HL-60 (cell line): ENCODE measurements around the gene CLSTN1.
A peak's percentile ranks its signal among the peaks of the same experiment; 100 is the strongest.

Experiments used
- DNase-seq, 2 experiments: peaks; one replicate each; pipeline ENCODE4 v3.0.0-alpha.2; 2010 to 2020; ENCODE audit warnings: low read depth in 1 of 2, low spot score in 1 of 2
- H3K27ac ChIP-seq: fragments of 250-450 bp; sonication (Bioruptor Pico); replicated peaks from 2 replicates; pipeline ENCODE4 v1.5.1; 2020; ENCODE audit warnings: mild to moderate bottlenecking, moderate library complexity
- H3K27me3 ChIP-seq: fragments of 250-450 bp; sonication (Bioruptor Pico); 2 replicates; pipeline ENCODE4 v1.5.1; 2021; ENCODE audit warnings: mild to moderate bottlenecking, moderate library complexity; ENCODE audit not compliant: insufficient read depth, poor library complexity, severe bottlenecking
- H3K4me3 ChIP-seq: replicated peaks from 2 replicates; pipeline ENCODE4 v1.5.1; 2011; ENCODE audit warnings: mild to moderate bottlenecking, control low read depth, low read length; ENCODE audit not compliant: insufficient read depth
- CTCF ChIP-seq: IDR thresholded peaks from one replicate; pipeline ENCODE4 v1.5.1; 2011; ENCODE audit warnings: low read length, control low read depth, inconsistent platforms; ENCODE audit not compliant: insufficient read depth
- GABPA ChIP-seq: IDR thresholded peaks from 2 replicates; pipeline ENCODE4 v1.6.1; 2012; ENCODE audit warnings: low read depth
- POLR2AphosphoS5 ChIP-seq: IDR thresholded peaks from 2 replicates; pipeline ENCODE4 v1.6.1; 2012; ENCODE audit warnings: low read depth
- REST ChIP-seq: IDR thresholded peaks from 2 replicates; pipeline ENCODE4 v1.6.1; 2012; ENCODE audit warnings: low read depth; ENCODE audit not compliant: insufficient replicate concordance
- SPI1 ChIP-seq: IDR thresholded peaks from 2 replicates; pipeline ENCODE4 v1.6.1; 2012; ENCODE audit warnings: low read depth, mild to moderate bottlenecking, borderline replicate concordance

CLSTN1 gene

DNA sequence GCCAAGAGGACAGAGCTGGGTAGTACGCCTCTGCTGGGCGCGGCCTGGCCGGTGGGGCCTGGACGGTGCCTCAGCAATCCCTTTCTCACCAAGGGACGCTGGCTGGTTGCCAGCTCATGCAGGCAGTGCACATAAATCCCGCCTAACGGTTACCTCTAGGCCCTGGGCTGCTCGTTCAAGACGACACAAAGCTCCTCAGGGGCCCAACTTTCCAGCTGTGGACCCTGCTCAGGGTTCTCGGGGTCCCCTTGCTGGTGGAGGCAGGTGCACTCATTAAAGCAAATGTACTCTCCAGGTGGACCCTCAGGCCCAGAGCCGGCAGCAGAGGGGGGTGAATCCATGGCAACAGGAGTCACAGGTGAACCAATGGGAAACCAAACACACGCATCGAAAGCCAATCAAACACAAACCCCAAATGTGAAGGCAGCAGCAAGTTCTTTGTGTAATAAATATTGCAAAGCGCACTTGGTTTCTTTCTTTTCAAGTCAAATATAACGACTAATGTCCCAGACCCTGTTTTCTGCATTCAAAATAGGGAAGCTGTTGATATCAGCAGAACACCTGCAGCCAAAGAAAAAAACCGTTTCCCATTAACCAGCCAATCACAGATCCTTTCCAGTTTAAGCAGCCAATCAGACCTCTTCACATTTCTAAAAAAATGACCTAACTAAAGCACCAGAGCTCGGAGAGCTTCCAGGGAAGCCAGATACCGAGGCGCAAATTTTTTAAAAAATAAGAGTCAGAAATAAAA, 26.1 kb upstream of the CLSTN1 start:
- Histone ChIP-seq H3K4me3 (no peak overlapping the region), H3K27me3 (no peaks in the 10 kb centered on the region), H3K27ac (peak overlapping the region; percentile 86)
- peak; percentile 66 to 81 for DNase-seq
- TF ChIP-seq REST (no peak), POLR2AphosphoS5 (peak; percentile 27; the same call in 1 of the 2 replicates), SPI1 (peak; percentile 44; the same call in 1 of the 2 replicates)

DNA sequence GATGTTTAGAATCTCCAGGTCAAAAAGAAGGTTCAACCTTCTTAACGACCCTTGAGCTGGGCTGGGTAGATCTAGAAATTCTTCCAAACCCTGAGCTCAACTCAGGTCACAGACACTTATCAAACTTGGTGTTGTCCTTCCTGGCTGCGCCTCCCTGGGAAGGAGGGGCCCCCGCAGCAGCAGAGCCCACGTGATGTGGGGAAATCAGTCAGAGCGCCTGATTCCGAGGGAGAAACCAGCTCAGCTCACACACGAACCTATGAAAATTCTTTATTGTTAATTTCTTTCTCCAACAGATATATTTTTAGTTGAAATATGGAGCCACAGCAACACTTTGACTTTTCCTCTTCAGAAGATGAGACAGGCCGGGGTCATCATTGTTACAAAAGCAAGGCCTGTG, 24.3 kb upstream of the CLSTN1 start:
- no peak for DNase-seq
- no peaks in the 10 kb centered on the region for H3K27me3 ChIP-seq
- no peak overlapping the region for H3K4me3 ChIP-seq
- H3K27ac ChIP-seq, result no peak overlapping the region
- TF ChIP-seq POLR2AphosphoS5, result no peak
- no peak for TF ChIP-seq CTCF
- no peak for TF ChIP-seq REST
- TF ChIP-seq SPI1, result no peak
- no peak for TF ChIP-seq GABPA

DNA sequence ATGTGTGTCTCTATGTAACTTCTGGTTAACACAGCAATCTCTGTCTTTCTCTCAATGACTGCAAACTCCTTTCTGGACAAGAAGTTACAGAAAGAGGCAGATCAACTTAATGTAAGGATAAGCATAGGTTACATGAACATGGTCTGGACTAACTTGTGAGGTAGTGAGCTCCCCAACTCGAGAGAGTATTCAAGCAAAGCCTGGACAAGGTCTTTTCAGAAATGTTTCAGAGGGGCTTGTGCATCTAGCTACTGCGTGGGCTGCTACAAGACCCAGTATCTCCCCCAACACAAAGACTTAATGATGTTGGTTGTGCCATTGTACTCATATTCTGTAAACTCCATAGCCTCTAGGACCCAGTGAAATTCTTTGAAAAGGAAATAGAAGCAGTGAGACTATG, 23.5 kb upstream of the CLSTN1 start:
- DNase-seq, result no peak
- no peak for TF ChIP-seq POLR2AphosphoS5
- no peak for TF ChIP-seq GABPA
- no peak for TF ChIP-seq REST
- TF ChIP-seq CTCF, result no peak
- no peak for TF ChIP-seq SPI1
- Histone ChIP-seq H3K27me3 (no peaks in the 10 kb centered on the region), H3K4me3 (no peak overlapping the region), H3K27ac (no peak overlapping the region)
